DMS114 treated with DMSO at 0.1 percent for 48 hours (cell line): Measurements from ENCODE around the gene OR10A4.
"Not testable (repeated sequence)": the region's sequence is repeated elsewhere in the genome, so short reads cannot be mapped to it uniquely, and the experiment has no call there.

Experiments used
- DNase-seq: peaks from one replicate; lab custom pipeline; 2025; ENCODE audit not compliant: unreplicated experiment; lab: John Stamatoyannopoulos, UW

OR10A4 gene

GRCh38 chr11:6876325-6876724 lies at the start of gene OR10A4:
OR10A4 (plus strand) TSS chr11:6876625; CDS start chr11:6876648, 23 bp downstream.
- DNase-seq, result no peak

GRCh38 chr11:6828103-6828502 lies 48.3 kb upstream of the OR10A4 start:
- DNase-seq, result no peak

- no peak for DNase-seq
These were observed 43.1 kb upstream of the OR10A4 start for GRCh38 chr11:6833356-6833755.

GRCh38 chr11:6834021-6834420 lies 42.4 kb upstream of the OR10A4 start:
- DNase-seq, result no peak

GRCh38 chr11:6841694-6842093 lies 34.7 kb upstream of the OR10A4 start:
- DNase-seq, result no peak

- DNase-seq, result no peak
These were observed 32.8 kb upstream of the OR10A4 start for GRCh38 chr11:6843670-6844069.

GRCh38 chr11:6844356-6844755 lies 32.1 kb upstream of the OR10A4 start:
- no peak for DNase-seq

- DNase-seq, result no peak
These were observed 31.0 kb upstream of the OR10A4 start, which contains the start of gene OR10A5 for GRCh38 chr11:6845383-6845782. OR10A5 (plus strand) TSS chr11:6845683; CDS start chr11:6845683, 0 bp downstream.

- no peak for DNase-seq
These were observed 25.9 kb upstream of the OR10A4 start for GRCh38 chr11:6850526-6850925.

- not testable (repeated sequence) for DNase-seq
These were observed 21.6 kb upstream of the OR10A4 start for GRCh38 chr11:6854801-6855200.

GRCh38 chr11:6855971-6856541 lies 20.4 kb upstream of the OR10A4 start:
- DNase-seq, result no peak

GRCh38 chr11:6856871-6857270 lies 19.6 kb upstream of the OR10A4 start:
- no peak for DNase-seq

GRCh38 chr11:6862961-6863360 lies 13.5 kb upstream of the OR10A4 start, which contains the start of gene OR10A2:
OR10A2 (plus strand) TSS chr11:6863057; CDS start chr11:6869755, 6,698 bp downstream.
- no peak for DNase-seq

- no peak for DNase-seq
These were observed 12.0 kb upstream of the OR10A4 start for GRCh38 chr11:6864438-6864837.

- no peak for DNase-seq
These were observed 5.1 kb upstream of the OR10A4 start for GRCh38 chr11:6871278-6871677.

- DNase-seq, result no peak
These were observed 664 bp upstream of the OR10A4 start for GRCh38 chr11:6875761-6876160.

GRCh38 chr11:6876914-6877313 lies 489 bp downstream of the OR10A4 start:
- no peak for DNase-seq

GRCh38 chr11:6882751-6883150 lies 6.3 kb downstream of the OR10A4 start:
- DNase-seq, result no peak

- not testable (repeated sequence) for DNase-seq
These were observed 11.3 kb downstream of the OR10A4 start for GRCh38 chr11:6887711-6888110.

- DNase-seq, result no peak
These were observed 12.4 kb downstream of the OR10A4 start for GRCh38 chr11:6888830-6889229.

- DNase-seq, result no peak
These were observed 13.4 kb downstream of the OR10A4 start for GRCh38 chr11:6889835-6890234.

- no peak for DNase-seq
These were observed 16.0 kb downstream of the OR10A4 start, which contains the start of gene OR2D2 for GRCh38 chr11:6892400-6892799. OR2D2 (minus strand) TSS chr11:6892500; CDS start chr11:6892500, 0 bp downstream.

- DNase-seq, result no peak
These were observed 17.7 kb downstream of the OR10A4 start for GRCh38 chr11:6894097-6894496.
